ENCODE results near the gene MORN1. TPM values are rescaled to one million over a fixed set of nuclear protein-coding genes. Genes with fewer than 3 reads are reported as not detected.

MORN1 gene
- total RNA-seq, 1 donor from 2014 or later = 24.3 TPM

- Mint-ChIP-seq H3K27me3 (ENCODE audit: low read depth) (no peaks in the 10 kb centered on the region), H3K27ac (no peak overlapping the region), H3K4me1 (no peaks in the 10 kb centered on the region), H3K4me3 (no peak overlapping the region), H3K9me3 (no peaks in the 10 kb centered on the region), H3K36me3 (no peaks in the 10 kb centered on the region)
- DNase-seq (ENCODE audit: low spot score in 2 of 2, unreplicated experiment in 2 of 2) = no peak
- no peak for TF ChIP-seq CTCF (IDR thresholded peaks at IDR 0.05; ENCODE audit: unreplicated experiment)
Observed at GRCh38 chr1:2379733-2380404, 11.5 kb downstream of the MORN1 start.

- no peaks in the 10 kb centered on the region for H3K9me3 Mint-ChIP-seq
- H3K27ac Mint-ChIP-seq = no peak overlapping the region
- H3K36me3 Mint-ChIP-seq = no peaks in the 10 kb centered on the region
- H3K27me3 Mint-ChIP-seq (ENCODE audit: low read depth) = no peaks in the 10 kb centered on the region
- no peak overlapping the region for H3K4me3 Mint-ChIP-seq
- no peaks in the 10 kb centered on the region for H3K4me1 Mint-ChIP-seq
- no peak for TF ChIP-seq CTCF (IDR thresholded peaks at IDR 0.05; ENCODE audit: unreplicated experiment)
- DNase-seq (ENCODE audit: low spot score in 2 of 2, unreplicated experiment in 2 of 2) = no peak
Observed at GRCh38 chr1:2378956-2379732, 12.2 kb downstream of the MORN1 start.

GRCh38 chr1:2378441-2378851 lies 12.9 kb downstream of the MORN1 start:
- DNase-seq (ENCODE audit: low spot score in 2 of 2, unreplicated experiment in 2 of 2) = no peak
- H3K9me3 Mint-ChIP-seq = no peaks in the 10 kb centered on the region
- no peaks in the 10 kb centered on the region for H3K36me3 Mint-ChIP-seq
- no peak overlapping the region for H3K27ac Mint-ChIP-seq
- no peak for TF ChIP-seq CTCF (IDR thresholded peaks at IDR 0.05; ENCODE audit: unreplicated experiment)
- no peaks in the 10 kb centered on the region for H3K4me1 Mint-ChIP-seq
- H3K27me3 Mint-ChIP-seq (ENCODE audit: low read depth) = no peaks in the 10 kb centered on the region
- H3K4me3 Mint-ChIP-seq = no peak overlapping the region

- H3K4me1 Mint-ChIP-seq = no peaks in the 10 kb centered on the region
- H3K9me3 Mint-ChIP-seq = no peaks in the 10 kb centered on the region
- DNase-seq (ENCODE audit: low spot score in 2 of 2, unreplicated experiment in 2 of 2) = no peak
- H3K4me3 Mint-ChIP-seq = no peak overlapping the region
- no peaks in the 10 kb centered on the region for H3K36me3 Mint-ChIP-seq
- TF ChIP-seq CTCF (IDR thresholded peaks at IDR 0.05; ENCODE audit: unreplicated experiment) = no peak
- no peaks in the 10 kb centered on the region for H3K27me3 Mint-ChIP-seq (ENCODE audit: low read depth)
- H3K27ac Mint-ChIP-seq = no peak overlapping the region
Observed at GRCh38 chr1:2377751-2378440, 13.5 kb downstream of the MORN1 start.

- DNase-seq (ENCODE audit: low spot score in 2 of 2, unreplicated experiment in 2 of 2) = no peak
- TF ChIP-seq CTCF (IDR thresholded peaks at IDR 0.05; ENCODE audit: unreplicated experiment) = no peak
- no peaks in the 10 kb centered on the region for H3K36me3 Mint-ChIP-seq
- no peak overlapping the region for H3K4me3 Mint-ChIP-seq
- no peak overlapping the region for H3K27ac Mint-ChIP-seq
- H3K9me3 Mint-ChIP-seq = no peaks in the 10 kb centered on the region
- H3K4me1 Mint-ChIP-seq = no peaks in the 10 kb centered on the region
- no peaks in the 10 kb centered on the region for H3K27me3 Mint-ChIP-seq (ENCODE audit: low read depth)
Observed at GRCh38 chr1:2376931-2377672, 14.3 kb downstream of the MORN1 start.

All from mesothelial cell of epicardium (in vitro differentiated cells).